ENCODE data around the gene SPRED1. TPM values are rescaled to one million over a fixed set of nuclear protein-coding genes. Genes with fewer than 3 reads are reported as not detected.
A peak's percentile ranks its signal among the peaks of the same experiment; 100 is the strongest.

SPRED1 gene
- polyA plus RNA-seq, 1 experiment = 15.1 TPM

DNA sequence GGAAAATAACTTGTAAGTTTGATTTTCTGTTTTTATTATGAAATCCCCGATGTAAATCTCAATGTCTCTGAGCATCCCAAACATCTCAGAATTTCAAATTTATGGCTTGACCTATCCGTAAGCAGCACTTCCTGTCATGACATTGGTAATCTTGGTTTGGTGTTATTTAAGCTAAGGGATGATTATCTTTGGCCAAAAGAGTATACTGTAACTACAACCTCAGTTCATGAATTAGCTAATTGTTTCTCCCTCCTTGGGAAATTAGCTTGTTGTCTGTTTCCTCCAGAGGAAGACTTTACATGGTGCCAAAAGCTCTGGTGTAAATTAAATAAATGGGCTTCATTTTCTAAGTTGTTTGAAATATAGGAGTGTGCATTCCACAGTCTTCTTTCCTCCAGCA is 28.1 kb upstream of the SPRED1 start:
- no peaks in the 10 kb centered on the region for H3K9me3 ChIP-seq (ENCODE audit: control insufficient read depth, insufficient read depth, low read length)
- POLR2A ChIA-PET = interaction anchor here (0.6 kb wide), 1 partner anchor 27 kb away, joined by 4 read pairs; no protein-coding TSS in a partner anchor
- H3K27ac ChIP-seq (ENCODE audit: low read depth, low read length) = no peak overlapping the region
- no peak for DNase-seq (ENCODE audit: low read depth, low spot score)
- no peak overlapping the region for H3K4me3 ChIP-seq (ENCODE audit: low read depth, low read length)
- CTCF ChIA-PET = no interaction called here
- no peak for TF ChIP-seq CTCF (IDR thresholded peaks at IDR 0.05; ENCODE audit: low read depth, low read length)
- H3K27me3 ChIP-seq (ENCODE audit: control insufficient read depth, insufficient read depth, low read length) = no peaks in the 10 kb centered on the region

GRCh38 chr15:38225381-38225780 is 27.3 kb upstream of the SPRED1 start:
- Histone ChIP-seq H3K4me3 (ENCODE audit: low read depth, low read length) (no peak overlapping the region), H3K27me3 (ENCODE audit: control insufficient read depth, insufficient read depth, low read length) (no peaks in the 10 kb centered on the region), H3K9me3 (ENCODE audit: control insufficient read depth, insufficient read depth, low read length) (no peaks in the 10 kb centered on the region), H3K27ac (ENCODE audit: low read depth, low read length) (no peak overlapping the region)
- no peak for TF ChIP-seq CTCF (IDR thresholded peaks at IDR 0.05; ENCODE audit: low read depth, low read length)
- DNase-seq (ENCODE audit: low read depth, low spot score) = no peak
- ChIA-PET CTCF (no interaction called here), POLR2A (no interaction called here)

DNA sequence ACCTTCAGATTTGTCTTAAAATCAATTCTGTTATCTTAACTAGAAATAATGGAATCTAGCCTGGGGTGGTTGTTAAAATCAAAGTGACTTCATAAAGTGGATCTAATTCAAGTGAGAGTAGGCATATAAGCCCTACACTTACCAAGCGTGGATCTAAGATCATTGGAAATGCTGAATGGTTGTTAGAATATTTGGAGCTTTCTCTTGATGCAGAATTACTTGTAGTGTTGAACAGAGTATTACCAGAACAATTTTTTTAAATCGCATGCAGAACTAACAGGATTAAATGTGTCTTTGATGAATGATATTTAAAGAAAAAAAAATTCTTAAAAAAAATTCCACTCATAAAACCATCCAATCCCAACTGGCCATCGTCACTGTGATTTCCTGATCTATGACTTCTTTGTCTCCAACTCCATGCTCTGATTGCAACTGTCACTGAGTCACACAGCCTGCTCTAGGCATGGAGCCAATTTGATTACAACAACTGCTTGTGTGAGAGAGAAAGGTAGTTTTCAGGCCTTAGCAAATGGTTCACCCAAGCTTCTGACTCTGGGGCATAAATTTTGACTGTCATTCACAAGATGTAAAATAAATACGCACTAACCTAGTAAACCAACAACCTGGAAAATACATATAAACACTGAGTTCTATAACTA is 25.9 kb upstream of the SPRED1 start:
- ChIA-PET POLR2A (no interaction called here), CTCF (no interaction called here)
- H3K9me3 ChIP-seq (ENCODE audit: control insufficient read depth, insufficient read depth, low read length) = no peaks in the 10 kb centered on the region
- H3K27me3 ChIP-seq (ENCODE audit: control insufficient read depth, insufficient read depth, low read length) = no peaks in the 10 kb centered on the region
- H3K27ac ChIP-seq (ENCODE audit: low read depth, low read length) = no peak overlapping the region
- DNase-seq (ENCODE audit: low read depth, low spot score) = peak; percentile 30
- TF ChIP-seq CTCF (IDR thresholded peaks at IDR 0.05; ENCODE audit: low read depth, low read length) = no peak
- no peak overlapping the region for H3K4me3 ChIP-seq (ENCODE audit: low read depth, low read length)

GRCh38 chr15:38227941-38228340 is 24.7 kb upstream of the SPRED1 start:
- ChIA-PET CTCF (interaction anchor here (0.6 kb wide), 1 partner anchor 252 kb away, joined by 8 read pairs; no protein-coding TSS in a partner anchor), POLR2A (no interaction called here)
- no peak for TF ChIP-seq CTCF (IDR thresholded peaks at IDR 0.05; ENCODE audit: low read depth, low read length)
- no peaks in the 10 kb centered on the region for H3K9me3 ChIP-seq (ENCODE audit: control insufficient read depth, insufficient read depth, low read length)
- no peaks in the 10 kb centered on the region for H3K27me3 ChIP-seq (ENCODE audit: control insufficient read depth, insufficient read depth, low read length)
- H3K4me3 ChIP-seq (ENCODE audit: low read depth, low read length) = no peak overlapping the region
- no peak for DNase-seq (ENCODE audit: low read depth, low spot score)
- no peak overlapping the region for H3K27ac ChIP-seq (ENCODE audit: low read depth, low read length)

DNA sequence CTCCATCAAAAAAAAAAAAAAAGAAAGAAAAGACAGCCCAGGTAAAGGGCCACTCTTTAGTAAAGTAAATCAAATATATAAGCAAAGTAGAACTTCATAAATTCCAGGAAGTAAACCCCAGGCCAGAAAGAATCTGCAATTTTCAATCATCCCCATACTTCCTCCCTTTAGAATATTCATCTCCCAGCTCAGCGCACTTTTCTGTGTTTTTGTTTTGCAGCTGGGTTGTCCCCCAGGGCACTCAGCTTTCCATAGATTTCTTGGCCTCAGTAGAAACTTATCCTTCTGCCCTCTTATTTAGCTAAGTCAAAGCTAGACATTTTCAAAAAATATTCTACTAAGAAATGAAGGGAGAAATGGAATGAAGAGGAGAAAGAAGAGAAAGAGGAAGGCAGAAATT is 24.0 kb upstream of the SPRED1 start:
- POLR2A ChIA-PET = no interaction called here
- H3K27me3 ChIP-seq (ENCODE audit: control insufficient read depth, insufficient read depth, low read length) = no peaks in the 10 kb centered on the region
- CTCF ChIA-PET = no interaction called here

More for the DNA sequence above, 24.0 kb upstream of the SPRED1 start:
- Histone ChIP-seq H3K4me3 (ENCODE audit: low read depth, low read length) (no peak overlapping the region), H3K9me3 (ENCODE audit: control insufficient read depth, insufficient read depth, low read length) (no peaks in the 10 kb centered on the region), H3K27ac (ENCODE audit: low read depth, low read length) (no peak overlapping the region)
- TF ChIP-seq CTCF (IDR thresholded peaks at IDR 0.05; ENCODE audit: low read depth, low read length) = no peak
- DNase-seq (ENCODE audit: low read depth, low spot score) = no peak

Measured in AG04450 (cell line).